WTC11 (cell line): ENCODE data around the gene LRRC18. TPM values are rescaled to one million over a fixed set of nuclear protein-coding genes. Genes with fewer than 3 reads are reported as not detected.

Experiments used
- ATAC-seq: fragments of 200-7000 bp; cut with Tn5 transposase; 2 replicates; pipeline ENCODE4 v1.10.0; 2021; ENCODE audit warnings: mild to moderate bottlenecking, moderate library complexity
- CTCF ChIA-PET: fragments of 300-600 bp; sonication (Branson Sonifier 250); formaldehyde crosslinking; loops from one replicate; lab custom pipeline; 2021; ENCODE audit warnings: antibody characterized with exemption; lab: Charles Lee
- POLR2A ChIA-PET: fragments of 350-600 bp; sonication (Branson Sonifier 250); formaldehyde crosslinking; loops from one replicate; lab custom pipeline; 2021; ENCODE audit warnings: antibody characterized with exemption; lab: Charles Lee
- DNase-seq: peaks from one replicate; pipeline ENCODE4 v3.0.0; 2021; ENCODE audit warnings: low spot score
- H3K27ac Mint-ChIP-seq: 2 replicates; pipeline ENCODE4 v1.8.0; 2021; ENCODE audit warnings: mixed read lengths
- H3K27me3 Mint-ChIP-seq: 2 replicates; pipeline ENCODE4 v1.8.0; 2021; ENCODE audit warnings: low read depth, mild to moderate bottlenecking, moderate library complexity, mixed read lengths
- H3K36me3 Mint-ChIP-seq: 2 replicates; pipeline ENCODE4 v1.8.0; 2021; ENCODE audit warnings: mixed read lengths
- H3K4me1 Mint-ChIP-seq: 2 replicates; pipeline ENCODE4 v1.8.0; 2022; ENCODE audit warnings: mixed read lengths
- H3K4me3 Mint-ChIP-seq: 2 replicates; pipeline ENCODE4 v1.8.0; 2021; ENCODE audit warnings: mild to moderate bottlenecking, moderate library complexity, mixed read lengths
- H3K9me3 Mint-ChIP-seq: 2 replicates; pipeline ENCODE4 v1.8.0; 2021; ENCODE audit warnings: mixed read lengths
- FOXJ3 ChIP-seq: sonication (generic); formaldehyde crosslinking; IDR thresholded peaks from 2 replicates; pipeline ENCODE4 v1.9.0; 2021; ENCODE audit warnings: missing genetic modification reagents, mild to moderate bottlenecking, borderline replicate concordance
- IRF2 ChIP-seq: sonication (generic); formaldehyde crosslinking; IDR thresholded peaks from 2 replicates; pipeline ENCODE4 v1.8.0; 2022; ENCODE audit warnings: low read depth, missing genetic modification reagents, borderline replicate concordance
- NR1H2 ChIP-seq: sonication (generic); formaldehyde crosslinking; IDR thresholded peaks from 2 replicates; pipeline ENCODE4 v1.9.0; 2021; ENCODE audit warnings: mild to moderate bottlenecking, moderate library complexity, missing genetic modification reagents
- TEAD4 ChIP-seq: sonication (generic); formaldehyde crosslinking; IDR thresholded peaks from 2 replicates; pipeline ENCODE4 v1.8.0; 2022; ENCODE audit warnings: mild to moderate bottlenecking, missing genetic modification reagents
- ZNF121 ChIP-seq: sonication (generic); formaldehyde crosslinking; IDR thresholded peaks from 2 replicates; pipeline ENCODE4 v1.8.0; 2023; ENCODE audit warnings: missing genetic modification reagents
- ZNF396 ChIP-seq: fragments of 250-450 bp; sonication (Bioruptor Pico); IDR thresholded peaks from 2 replicates; pipeline ENCODE4 v1.8.0; 2021; ENCODE audit warnings: mild to moderate bottlenecking, moderate library complexity, borderline replicate concordance
- ZNF416 ChIP-seq: fragments of 250-450 bp; sonication (Bioruptor Pico); IDR thresholded peaks from 2 replicates; pipeline ENCODE4 v1.9.0; 2021; ENCODE audit warnings: mild to moderate bottlenecking, inconsistent platforms
- total RNA-seq: library from RNA; stranded (reverse); gene quantifications from 3 replicates; pipeline ENCODE4 v1.2.3, GENCODE V29; 2021
- TF ChIP-seq, protein P1 (sequence below): sonication (generic); formaldehyde crosslinking; IDR thresholded peaks from 2 replicates; pipeline ENCODE4 v1.8.0; 2023; ENCODE audit warnings: mild to moderate bottlenecking, missing genetic modification reagents
- TF ChIP-seq, protein P2 (sequence below): sonication (generic); formaldehyde crosslinking; conservative IDR thresholded peaks from 2 replicates; pipeline ENCODE4 v1.8.1; 2022; ENCODE audit warnings: mild to moderate bottlenecking, missing genetic modification reagents
- TF ChIP-seq, protein P3 (sequence below): sonication (generic); formaldehyde crosslinking; IDR thresholded peaks from 2 replicates; pipeline ENCODE4 v1.8.1; 2023; ENCODE audit warnings: mild to moderate bottlenecking, missing genetic modification reagents, borderline replicate concordance
- TF ChIP-seq, protein P4 (sequence below): fragments of 250-450 bp; sonication (Bioruptor Pico); IDR thresholded peaks from 2 replicates; pipeline ENCODE4 v2.1.2; 2022; ENCODE audit warnings: mild to moderate bottlenecking, moderate library complexity
- TF ChIP-seq, protein P5 (sequence below): fragments of 250-450 bp; sonication (Bioruptor Pico); IDR thresholded peaks from 2 replicates; pipeline ENCODE4 v1.9.0; 2021; ENCODE audit warnings: mild to moderate bottlenecking

The LRRC18 gene
- total RNA-seq, 1 experiment from 2014 or later: not detected

DNA sequence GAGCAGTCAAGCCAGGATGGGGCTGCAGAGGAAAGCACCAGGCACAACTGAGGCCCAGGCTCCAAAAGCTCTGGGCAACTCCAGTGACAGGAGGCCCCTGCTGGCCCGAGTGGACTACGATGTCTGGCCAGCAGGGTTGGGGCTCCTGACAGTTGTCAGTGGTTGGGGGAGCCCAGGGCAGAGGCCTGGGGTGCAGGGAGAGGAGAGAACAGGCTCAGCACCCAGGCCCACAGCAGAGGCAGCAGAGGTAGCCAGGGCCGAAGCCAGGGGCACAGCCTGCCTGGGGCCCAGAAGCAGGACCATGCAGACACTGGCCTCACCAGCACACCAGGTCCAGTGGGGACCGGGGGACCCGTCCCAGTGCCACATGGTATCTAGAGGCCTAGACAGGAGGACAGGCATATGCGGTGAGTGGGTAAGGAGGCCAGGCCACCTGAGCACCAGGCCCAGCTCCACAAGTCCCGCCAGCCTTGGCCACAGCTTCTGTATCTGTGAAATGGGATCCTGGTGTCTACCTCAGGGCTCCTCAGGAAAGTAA lies 46.0 kb upstream of the LRRC18 start (continued):
- TF ChIP-seq, protein P1, sequence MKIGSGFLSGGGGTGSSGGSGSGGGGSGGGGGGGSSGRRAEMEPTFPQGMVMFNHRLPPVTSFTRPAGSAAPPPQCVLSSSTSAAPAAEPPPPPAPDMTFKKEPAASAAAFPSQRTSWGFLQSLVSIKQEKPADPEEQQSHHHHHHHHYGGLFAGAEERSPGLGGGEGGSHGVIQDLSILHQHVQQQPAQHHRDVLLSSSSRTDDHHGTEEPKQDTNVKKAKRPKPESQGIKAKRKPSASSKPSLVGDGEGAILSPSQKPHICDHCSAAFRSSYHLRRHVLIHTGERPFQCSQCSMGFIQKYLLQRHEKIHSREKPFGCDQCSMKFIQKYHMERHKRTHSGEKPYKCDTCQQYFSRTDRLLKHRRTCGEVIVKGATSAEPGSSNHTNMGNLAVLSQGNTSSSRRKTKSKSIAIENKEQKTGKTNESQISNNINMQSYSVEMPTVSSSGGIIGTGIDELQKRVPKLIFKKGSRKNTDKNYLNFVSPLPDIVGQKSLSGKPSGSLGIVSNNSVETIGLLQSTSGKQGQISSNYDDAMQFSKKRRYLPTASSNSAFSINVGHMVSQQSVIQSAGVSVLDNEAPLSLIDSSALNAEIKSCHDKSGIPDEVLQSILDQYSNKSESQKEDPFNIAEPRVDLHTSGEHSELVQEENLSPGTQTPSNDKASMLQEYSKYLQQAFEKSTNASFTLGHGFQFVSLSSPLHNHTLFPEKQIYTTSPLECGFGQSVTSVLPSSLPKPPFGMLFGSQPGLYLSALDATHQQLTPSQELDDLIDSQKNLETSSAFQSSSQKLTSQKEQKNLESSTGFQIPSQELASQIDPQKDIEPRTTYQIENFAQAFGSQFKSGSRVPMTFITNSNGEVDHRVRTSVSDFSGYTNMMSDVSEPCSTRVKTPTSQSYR (CRISPR knock-in tag): no peak
- TF ChIP-seq FOXJ3 (CRISPR knock-in tag) (no peak), IRF2 (no peak)
- TF ChIP-seq, protein P2, sequence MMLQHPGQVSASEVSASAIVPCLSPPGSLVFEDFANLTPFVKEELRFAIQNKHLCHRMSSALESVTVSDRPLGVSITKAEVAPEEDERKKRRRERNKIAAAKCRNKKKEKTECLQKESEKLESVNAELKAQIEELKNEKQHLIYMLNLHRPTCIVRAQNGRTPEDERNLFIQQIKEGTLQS (CRISPR knock-in tag): no peak
- TF ChIP-seq, protein P3, sequence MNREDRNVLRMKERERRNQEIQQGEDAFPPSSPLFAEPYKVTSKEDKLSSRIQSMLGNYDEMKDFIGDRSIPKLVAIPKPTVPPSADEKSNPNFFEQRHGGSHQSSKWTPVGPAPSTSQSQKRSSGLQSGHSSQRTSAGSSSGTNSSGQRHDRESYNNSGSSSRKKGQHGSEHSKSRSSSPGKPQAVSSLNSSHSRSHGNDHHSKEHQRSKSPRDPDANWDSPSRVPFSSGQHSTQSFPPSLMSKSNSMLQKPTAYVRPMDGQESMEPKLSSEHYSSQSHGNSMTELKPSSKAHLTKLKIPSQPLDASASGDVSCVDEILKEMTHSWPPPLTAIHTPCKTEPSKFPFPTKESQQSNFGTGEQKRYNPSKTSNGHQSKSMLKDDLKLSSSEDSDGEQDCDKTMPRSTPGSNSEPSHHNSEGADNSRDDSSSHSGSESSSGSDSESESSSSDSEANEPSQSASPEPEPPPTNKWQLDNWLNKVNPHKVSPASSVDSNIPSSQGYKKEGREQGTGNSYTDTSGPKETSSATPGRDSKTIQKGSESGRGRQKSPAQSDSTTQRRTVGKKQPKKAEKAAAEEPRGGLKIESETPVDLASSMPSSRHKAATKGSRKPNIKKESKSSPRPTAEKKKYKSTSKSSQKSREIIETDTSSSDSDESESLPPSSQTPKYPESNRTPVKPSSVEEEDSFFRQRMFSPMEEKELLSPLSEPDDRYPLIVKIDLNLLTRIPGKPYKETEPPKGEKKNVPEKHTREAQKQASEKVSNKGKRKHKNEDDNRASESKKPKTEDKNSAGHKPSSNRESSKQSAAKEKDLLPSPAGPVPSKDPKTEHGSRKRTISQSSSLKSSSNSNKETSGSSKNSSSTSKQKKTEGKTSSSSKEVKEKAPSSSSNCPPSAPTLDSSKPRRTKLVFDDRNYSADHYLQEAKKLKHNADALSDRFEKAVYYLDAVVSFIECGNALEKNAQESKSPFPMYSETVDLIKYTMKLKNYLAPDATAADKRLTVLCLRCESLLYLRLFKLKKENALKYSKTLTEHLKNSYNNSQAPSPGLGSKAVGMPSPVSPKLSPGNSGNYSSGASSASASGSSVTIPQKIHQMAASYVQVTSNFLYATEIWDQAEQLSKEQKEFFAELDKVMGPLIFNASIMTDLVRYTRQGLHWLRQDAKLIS (CRISPR knock-in tag): no peak

DNA sequence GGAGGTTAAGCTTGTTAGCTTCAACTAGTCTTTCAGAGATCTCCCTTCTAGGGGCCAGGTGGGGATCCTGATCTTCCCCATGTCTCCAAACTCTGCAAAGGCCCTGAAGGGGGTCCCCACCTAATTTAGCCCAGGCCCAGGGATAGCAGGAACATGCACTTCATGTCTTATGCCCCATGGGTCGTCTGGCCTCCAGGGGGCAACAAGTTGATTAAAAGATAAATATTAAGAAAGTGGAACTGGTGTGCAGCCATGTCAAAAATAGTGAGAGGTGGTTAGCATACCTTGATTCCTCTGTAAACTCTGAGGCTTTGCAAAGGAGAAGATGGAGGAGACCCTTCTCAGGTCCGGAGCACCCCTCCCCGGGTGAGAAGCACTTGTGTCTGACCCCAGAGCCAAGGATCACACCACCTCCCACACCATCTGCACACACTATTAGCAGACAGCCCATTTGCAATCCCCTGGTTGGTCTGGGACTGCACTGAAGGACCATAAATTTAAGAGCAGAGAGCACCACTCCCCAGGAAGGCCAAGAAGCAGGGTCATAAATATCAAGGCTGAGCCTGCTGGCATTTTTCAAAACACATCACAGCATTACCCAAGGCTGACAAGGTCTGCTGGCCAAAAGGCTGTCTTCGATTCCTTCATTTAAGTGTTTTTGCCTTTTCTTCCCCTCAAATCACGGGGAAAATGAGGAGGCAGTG lies 44.2 kb upstream of the LRRC18 start:
- no peak overlapping the region for H3K27ac Mint-ChIP-seq
- TF ChIP-seq ZNF396 (CRISPR knock-in tag) (no peak), ZNF121 (CRISPR knock-in tag) (no peak)
- TF ChIP-seq, protein P4, sequence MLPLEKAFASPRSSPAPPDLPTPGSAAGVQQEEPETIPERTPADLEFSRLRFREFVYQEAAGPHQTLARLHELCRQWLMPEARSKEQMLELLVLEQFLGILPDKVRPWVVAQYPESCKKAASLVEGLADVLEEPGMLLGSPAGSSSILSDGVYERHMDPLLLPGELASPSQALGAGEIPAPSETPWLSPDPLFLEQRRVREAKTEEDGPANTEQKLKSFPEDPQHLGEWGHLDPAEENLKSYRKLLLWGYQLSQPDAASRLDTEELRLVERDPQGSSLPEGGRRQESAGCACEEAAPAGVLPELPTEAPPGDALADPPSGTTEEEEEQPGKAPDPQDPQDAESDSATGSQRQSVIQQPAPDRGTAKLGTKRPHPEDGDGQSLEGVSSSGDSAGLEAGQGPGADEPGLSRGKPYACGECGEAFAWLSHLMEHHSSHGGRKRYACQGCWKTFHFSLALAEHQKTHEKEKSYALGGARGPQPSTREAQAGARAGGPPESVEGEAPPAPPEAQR (CRISPR knock-in tag): no peak
- no peaks in the 10 kb centered on the region for H3K36me3 Mint-ChIP-seq
- no peaks in the 10 kb centered on the region for H3K9me3 Mint-ChIP-seq
- ATAC-seq (no peak), DNase-seq (no peak)
- no peaks in the 10 kb centered on the region for H3K4me1 Mint-ChIP-seq
- CTCF ChIA-PET: interaction anchor here (1.5 to 3.3 kb wide), 2 partner anchors 178 to 180 kb away, joined by 5 to 25 read pairs; no protein-coding TSS in a partner anchor
- no peaks in the 10 kb centered on the region for H3K27me3 Mint-ChIP-seq
- no peak overlapping the region for H3K4me3 Mint-ChIP-seq
- POLR2A ChIA-PET: no interaction called here

DNA sequence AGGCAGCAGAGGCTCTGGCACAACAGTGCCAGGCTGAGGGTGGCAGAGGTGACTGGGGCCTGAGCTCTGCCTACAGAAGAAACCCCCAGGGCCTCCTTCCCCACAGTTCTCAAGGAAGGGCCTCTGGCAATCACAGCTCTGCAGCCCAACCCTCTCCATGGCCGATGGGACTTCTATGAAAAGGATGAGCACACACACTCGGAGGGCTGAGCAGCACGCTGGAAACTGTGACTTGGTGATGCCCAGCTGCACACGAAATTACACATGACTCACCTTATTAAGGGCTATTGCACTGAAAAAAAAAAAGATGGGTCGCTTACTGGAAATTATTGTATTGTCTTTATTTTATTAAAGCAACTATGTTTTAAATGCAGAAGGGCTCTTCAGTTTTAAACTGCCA lies 42.9 kb upstream of the LRRC18 start:
- ChIA-PET CTCF (interaction anchor here (0.8 to 3.3 kb wide), 6 partner anchors 13 to 325 kb away, joined by 3 to 25 read pairs (median 4); no protein-coding TSS in a partner anchor), POLR2A (no interaction called here)
- Mint-ChIP-seq H3K27me3 (no peaks in the 10 kb centered on the region), H3K36me3 (no peaks in the 10 kb centered on the region), H3K27ac (no peak overlapping the region), H3K4me3 (no peak overlapping the region), H3K9me3 (no peaks in the 10 kb centered on the region), H3K4me1 (no peaks in the 10 kb centered on the region)
- no peak for ATAC-seq
- no peak for TF ChIP-seq ZNF416
- TF ChIP-seq NR1H2 (CRISPR knock-in tag): no peak
- TF ChIP-seq, protein P5, sequence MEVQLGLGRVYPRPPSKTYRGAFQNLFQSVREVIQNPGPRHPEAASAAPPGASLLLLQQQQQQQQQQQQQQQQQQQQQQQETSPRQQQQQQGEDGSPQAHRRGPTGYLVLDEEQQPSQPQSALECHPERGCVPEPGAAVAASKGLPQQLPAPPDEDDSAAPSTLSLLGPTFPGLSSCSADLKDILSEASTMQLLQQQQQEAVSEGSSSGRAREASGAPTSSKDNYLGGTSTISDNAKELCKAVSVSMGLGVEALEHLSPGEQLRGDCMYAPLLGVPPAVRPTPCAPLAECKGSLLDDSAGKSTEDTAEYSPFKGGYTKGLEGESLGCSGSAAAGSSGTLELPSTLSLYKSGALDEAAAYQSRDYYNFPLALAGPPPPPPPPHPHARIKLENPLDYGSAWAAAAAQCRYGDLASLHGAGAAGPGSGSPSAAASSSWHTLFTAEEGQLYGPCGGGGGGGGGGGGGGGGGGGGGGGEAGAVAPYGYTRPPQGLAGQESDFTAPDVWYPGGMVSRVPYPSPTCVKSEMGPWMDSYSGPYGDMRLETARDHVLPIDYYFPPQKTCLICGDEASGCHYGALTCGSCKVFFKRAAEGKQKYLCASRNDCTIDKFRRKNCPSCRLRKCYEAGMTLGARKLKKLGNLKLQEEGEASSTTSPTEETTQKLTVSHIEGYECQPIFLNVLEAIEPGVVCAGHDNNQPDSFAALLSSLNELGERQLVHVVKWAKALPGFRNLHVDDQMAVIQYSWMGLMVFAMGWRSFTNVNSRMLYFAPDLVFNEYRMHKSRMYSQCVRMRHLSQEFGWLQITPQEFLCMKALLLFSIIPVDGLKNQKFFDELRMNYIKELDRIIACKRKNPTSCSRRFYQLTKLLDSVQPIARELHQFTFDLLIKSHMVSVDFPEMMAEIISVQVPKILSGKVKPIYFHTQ (CRISPR knock-in tag): no peak
- TF ChIP-seq TEAD4 (CRISPR knock-in tag): no peak
- DNase-seq: no peak
